H1 (cell line): ENCODE data around the gene HYLS1. TPM values are rescaled to one million over a fixed set of nuclear protein-coding genes. Genes with fewer than 3 reads are reported as not detected.

Source experiments
- CTCF ChIA-PET: fragments of 300-600 bp; sonication (Branson Sonifier 250); formaldehyde crosslinking; loops from one replicate; lab custom pipeline; 2021; ENCODE audit not compliant: partially characterized antibody; lab: Charles Lee
- POLR2A ChIA-PET: fragments of 300-600 bp; sonication (Branson Sonifier 250); formaldehyde crosslinking; loops from one replicate; lab custom pipeline; 2021; ENCODE audit warnings: inconsistent platforms; ENCODE audit not compliant: partially characterized antibody; lab: Charles Lee
- DNase-seq, 2 experiments: peaks; one replicate each; pipeline versions ENCODE4 v3.0.0 to v3.0.0-alpha.2; 2010 to 2022; ENCODE audit warnings: low spot score in 2 of 2, low read depth in 1 of 2, mixed read lengths in 1 of 2
- FAIRE-seq: peaks from 2 replicates; lab custom pipeline; 2011; peaks lifted over from hg19 to GRCh38; lab: Jason Lieb, UNC
- H2AFZ ChIP-seq: 2 replicates; pipeline ENCODE4 v1.8.1; 2012; ENCODE audit warnings: low read length, inconsistent platforms
- H2AK5ac ChIP-seq: 2 replicates; pipeline ENCODE4 v1.6.1; 2013; ENCODE audit warnings: low read depth, low read length
- H2BK120ac ChIP-seq: replicated peaks from 2 replicates; pipeline ENCODE3; 2013; ENCODE audit warnings: low read depth, low read length, inconsistent platforms
- H2BK12ac ChIP-seq: 2 replicates; pipeline ENCODE4 v1.6.1; 2013; ENCODE audit warnings: low read depth, low read length
- H2BK15ac ChIP-seq: 2 replicates; pipeline ENCODE4 v1.6.1; 2013; ENCODE audit warnings: low read length
- H2BK20ac ChIP-seq: 2 replicates; pipeline ENCODE4 v1.6.1; 2013; ENCODE audit warnings: low read length
- H2BK5ac ChIP-seq: 2 replicates; pipeline ENCODE4 v1.6.1; 2013; ENCODE audit warnings: low read depth, low read length
- H3K14ac ChIP-seq: 2 replicates; pipeline ENCODE4 v1.6.1; 2013; ENCODE audit warnings: inconsistent platforms; ENCODE audit not compliant: insufficient read length
- H3K18ac ChIP-seq: 2 replicates; pipeline ENCODE4 v1.6.1; 2013; ENCODE audit warnings: low read length; ENCODE audit errors: extremely low read depth
- H3K23ac ChIP-seq: 2 replicates; pipeline ENCODE4 v1.6.1; 2013; ENCODE audit warnings: inconsistent platforms; ENCODE audit not compliant: insufficient read length
- H3K23me2 ChIP-seq: 2 replicates; pipeline ENCODE4 v1.6.1; 2013; ENCODE audit warnings: low read depth, low read length
- H3K27ac ChIP-seq: 2 replicates; pipeline ENCODE4 v1.6.1; 2011; ENCODE audit warnings: low read depth, low read length, inconsistent platforms
- H3K27me3 ChIP-seq, 4 experiments: replicated peaks in 1 of 4; 1 replicate in 1 of 4; 2 replicates in 3 of 4; pipeline versions ENCODE4 v1.6.1 to v1.8.1; 2011 to 2013; ENCODE audit warnings: low read length in 3 of 4, mild to moderate bottlenecking in 3 of 4, inconsistent platforms in 2 of 4, mixed read lengths in 2 of 4, moderate library complexity in 1 of 4; ENCODE audit not compliant: control insufficient read depth in 3 of 4, insufficient read depth in 3 of 4; ENCODE audit errors: extremely low read depth in 1 of 4
- H3K36me3 ChIP-seq, 4 experiments: 2 replicates each; pipeline versions ENCODE4 v1.6.1 to v1.8.1; 2011 to 2013; ENCODE audit warnings: mild to moderate bottlenecking in 4 of 4, low read length in 3 of 4, moderate library complexity in 2 of 4, control low read depth in 1 of 4, inconsistent platforms in 1 of 4; ENCODE audit not compliant: insufficient read depth in 4 of 4, control insufficient read depth in 2 of 4
- H3K4ac ChIP-seq: replicated peaks from 2 replicates; pipeline ENCODE3; 2013; ENCODE audit warnings: low read length, low read depth, mixed read lengths, inconsistent platforms; ENCODE audit not compliant: insufficient read length
- H3K4me1 ChIP-seq, 4 experiments: replicated peaks in 1 of 4; 1 replicate in 1 of 4; 2 replicates in 3 of 4; pipeline versions ENCODE4 v1.6.1 to v1.8.1; 2011 to 2013; ENCODE audit warnings: low read length in 3 of 4, inconsistent platforms in 2 of 4, mixed read lengths in 1 of 4; ENCODE audit not compliant: insufficient read depth in 4 of 4, control insufficient read depth in 3 of 4
- H3K4me2 ChIP-seq, 2 experiments: 2 replicates each; pipeline versions ENCODE4 v1.6.1 to v1.8.1; 2011 to 2013; ENCODE audit warnings: low read depth in 2 of 2, low read length in 2 of 2, control low read depth in 1 of 2, inconsistent platforms in 1 of 2, mild to moderate bottlenecking in 1 of 2; ENCODE audit not compliant: insufficient read depth in 1 of 2
- H3K4me3 ChIP-seq, 4 experiments: fragments of 200-600, 300-600 bp in 1 of 4; sonication (generic), shearing (Covaris generic), sonication (Bioruptor Twin) in 1 of 4; 2 replicates each; pipeline versions ENCODE4 v1.5.1 to v1.8.1; 2011 to 2016; ENCODE audit warnings: low read length in 4 of 4, low read depth in 3 of 4, control low read depth in 2 of 4, inconsistent platforms in 2 of 4, mild to moderate bottlenecking in 2 of 4, mixed read lengths in 1 of 4, moderate library complexity in 1 of 4; ENCODE audit not compliant: insufficient read depth in 2 of 4; ENCODE audit errors: extremely low read depth in 1 of 4
- H3K56ac ChIP-seq: replicated peaks from 2 replicates; pipeline ENCODE3; 2013; ENCODE audit warnings: low read depth, mild to moderate bottlenecking, mixed read lengths, low read length, inconsistent platforms; ENCODE audit not compliant: insufficient read length
- H3K79me1 ChIP-seq: 2 replicates; pipeline ENCODE4 v1.6.1; 2013; ENCODE audit warnings: low read depth, low read length, control low read depth
- H3K79me2 ChIP-seq, 2 experiments: 2 replicates each; pipeline versions ENCODE4 v1.6.1 to v1.8.1; 2012 to 2013; ENCODE audit warnings: low read length in 2 of 2, mild to moderate bottlenecking in 2 of 2, inconsistent platforms in 1 of 2; ENCODE audit not compliant: insufficient read depth in 2 of 2, control insufficient read depth in 1 of 2
- H3K9ac ChIP-seq, 4 experiments: replicated peaks in 1 of 4; 1 replicate in 1 of 4; 2 replicates in 3 of 4; pipeline versions ENCODE4 v1.6.1 to v1.8.1; 2011 to 2013; ENCODE audit warnings: low read depth in 3 of 4, low read length in 3 of 4, control low read depth in 2 of 4, mild to moderate bottlenecking in 2 of 4, moderate library complexity in 2 of 4, inconsistent platforms in 1 of 4; ENCODE audit errors: extremely low read depth in 1 of 4
- H3K9me3 ChIP-seq, 2 experiments: 2 replicates each; pipeline versions ENCODE4 v1.6.1 to v1.8.1; 2012 to 2013; ENCODE audit warnings: mild to moderate bottlenecking in 2 of 2, moderate library complexity in 2 of 2, control low read depth in 1 of 2, inconsistent platforms in 1 of 2, low read depth in 1 of 2, low read length in 1 of 2, mixed read lengths in 1 of 2; ENCODE audit not compliant: insufficient read depth in 2 of 2
- H4K20me1 ChIP-seq, 2 experiments: replicated peaks in 1 of 2; 2 replicates each; pipeline versions ENCODE3 to v1.8.1; 2011 to 2013; ENCODE audit warnings: inconsistent platforms in 2 of 2, low read length in 2 of 2, mild to moderate bottlenecking in 1 of 2; ENCODE audit not compliant: insufficient read depth in 2 of 2, control insufficient read depth in 1 of 2
- H4K5ac ChIP-seq: 2 replicates; pipeline ENCODE4 v1.6.1; 2013; ENCODE audit warnings: low read length, low read depth, mixed read lengths, inconsistent platforms; ENCODE audit not compliant: insufficient read length
- H4K8ac ChIP-seq: 2 replicates; pipeline ENCODE4 v1.8.0; 2013; ENCODE audit warnings: mild to moderate bottlenecking, moderate library complexity, low read length, inconsistent platforms; ENCODE audit not compliant: insufficient read depth; ENCODE audit errors: extremely low read depth
- H4K91ac ChIP-seq: replicated peaks from 2 replicates; pipeline ENCODE3; 2013; ENCODE audit warnings: low read length, mixed read lengths, inconsistent platforms; ENCODE audit not compliant: insufficient read length
- CHD2 ChIP-seq: IDR thresholded peaks from 2 replicates; pipeline ENCODE4 v1.6.1; 2012; ENCODE audit warnings: low read length, improper control_type of control experiment
- KDM1A ChIP-seq: fragments of 200-600, 300-600 bp; sonication (generic); IDR thresholded peaks from 2 replicates; pipeline ENCODE4 v1.7.1; 2016; ENCODE audit warnings: mild to moderate bottlenecking, low read length, borderline replicate concordance
- POLR2A ChIP-seq, 2 experiments: IDR thresholded peaks; 1 replicate in 1 of 2; 2 replicates in 1 of 2; pipeline ENCODE4 v1.6.1; 2011; ENCODE audit warnings: low read depth in 2 of 2, low read length in 2 of 2, mild to moderate bottlenecking in 2 of 2; ENCODE audit errors: control extremely low read depth in 1 of 2
- WGBS, 2 experiments: shearing (Covaris generic) in 1 of 2; methylation state at CpG; one replicate each; pipeline versions ENCODE4 v1.1.6 to v1.1.7; 2013 to 2015; ENCODE audit warnings: low lambda C conversion rate in 2 of 2, mixed read lengths in 2 of 2, inconsistent platforms in 1 of 2, low coverage in 1 of 2, missing lambda C conversion rate in 1 of 2; ENCODE audit not compliant: insufficient replicate concordance in 2 of 2, insufficient coverage in 1 of 2, insufficient read length in 1 of 2; ENCODE audit errors: extremely low coverage in 1 of 2, missing lambda C conversion rate in 1 of 2; 5-methylcytosine and 5-hydroxymethylcytosine counted together
- polyA plus RNA-seq, 7 experiments: library from polyadenylated mRNA; depleted of rRNA in 3 of 7; stranded (reverse) in 5 of 7; unstranded in 2 of 7; fragments of >200 nt in 5 of 7; fragments of 200-250 nt in 2 of 7; gene quantifications; 1 replicate in 5 of 7; 2 replicates in 1 of 7; 4 replicates in 1 of 7; pipeline versions ENCODE4 v1.2.1 to v1.2.3, GENCODE V29; 2011 to 2013; ENCODE audit warnings: missing spikeins in 2 of 7, mixed read lengths in 2 of 7
- total RNA-seq: library from RNA; stranded (reverse); fragmentation: NEBNext Ultra II Directional; extraction: Animal tissue kit (Norgen Biotek cat#: 25700); gene quantifications from 2 replicates; pipeline ENCODE4 v1.2.1, GENCODE V29; 2021

The HYLS1 gene
- total and polyA plus RNA-seq, 2 of the 8 experiments (the other 6 are each of a cell fraction or from before 2014, with no cell fraction given): 5.1 to 11.6 TPM

DNA sequence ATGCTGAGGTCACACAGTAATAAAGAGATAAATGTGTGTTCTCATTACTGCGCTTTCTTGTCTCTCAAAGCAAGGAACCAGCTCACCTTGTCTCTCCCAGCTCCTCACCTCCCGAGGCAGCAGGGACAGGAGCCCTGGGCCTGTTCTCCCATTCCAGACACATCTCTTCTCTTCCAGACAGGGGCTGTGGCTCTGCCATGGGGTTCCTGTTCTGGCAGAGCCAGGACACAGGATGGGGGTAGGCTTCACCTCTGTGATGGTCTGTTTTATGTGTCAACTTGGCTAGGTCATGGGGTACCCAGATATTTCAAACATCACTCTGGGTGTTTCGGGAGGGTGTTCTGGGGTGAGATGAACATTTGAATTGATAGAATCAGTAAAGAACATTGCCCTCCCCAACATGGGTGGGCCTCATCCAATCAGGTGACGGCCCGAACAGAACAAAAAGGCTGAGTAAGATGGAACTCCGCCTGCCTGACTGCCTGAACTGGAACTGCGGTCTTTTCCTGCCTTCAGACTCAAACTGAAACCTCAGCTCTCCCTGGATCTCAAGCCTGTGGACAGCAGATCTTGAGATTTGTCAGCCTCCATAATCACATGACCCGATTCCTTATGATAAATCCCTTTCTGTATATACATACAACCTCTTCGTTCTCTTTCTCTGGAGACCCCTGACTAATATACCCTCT, 56.3 kb downstream of the HYLS1 start:
- Histone ChIP-seq H3K23ac (no peak overlapping the region), H2BK5ac (no peak overlapping the region), H3K36me3 (no peaks in the 10 kb centered on the region), H3K18ac (no peak overlapping the region), H3K4me3 (no peak overlapping the region), H3K56ac (no peak overlapping the region), H2BK12ac (no peak overlapping the region), H3K27ac (no peak overlapping the region), H3K9ac (no peak overlapping the region), H2BK15ac (no peak overlapping the region), H4K91ac (no peak overlapping the region), H3K23me2 (no peaks in the 10 kb centered on the region), H3K4me1 (peaks cover 7 to 11% (median 9%) of the 10 kb centered on the region in 4 experiments), H2AFZ (no peak overlapping the region), H4K20me1 (no peaks in the 10 kb centered on the region), H2BK20ac (no peak overlapping the region), H3K27me3 (no peaks in the 10 kb centered on the region), H3K14ac (no peak overlapping the region), H3K9me3 (no peaks in the 10 kb centered on the region), H4K8ac (no peak overlapping the region), H3K79me1 (no peaks in the 10 kb centered on the region), H4K5ac (no peak overlapping the region), H2BK120ac (no peak overlapping the region), H3K4me2 (no peak overlapping the region), H3K79me2 (no peaks in the 10 kb centered on the region), H2AK5ac (no peak overlapping the region), H3K4ac (no peak overlapping the region)
- ChIA-PET POLR2A (interaction anchor here (0.8 to 1.3 kb wide), 3 partner anchors 10 to 18 kb away, joined by 3 to 6 read pairs (median 5); no protein-coding TSS in a partner anchor), CTCF (interaction anchor here (0.7 to 8.2 kb wide), 24 partner anchors 9 to 356 kb away, joined by 3 to 76 read pairs (median 6); partner anchors contain the start of gene CDON)
- FAIRE-seq (no peak), DNase-seq (no peak)
- WGBS, 2 experiments: 92% methylated on average over 9 of the region's 9 CpGs; no CpG with 5 or more reads in 1 of the 2 experiments
- TF ChIP-seq KDM1A: peak; percentile 50; the same call in 1 of the 2 replicates
- TF ChIP-seq POLR2A (IDR thresholded peaks at IDR 0.05; ENCODE audit: control extremely low read depth in 1 of 2, low read depth in 2 of 2, low read length in 2 of 2): no peak
- TF ChIP-seq CHD2: no peak
